Liver (tissue), 9 donors: ENCODE results near the gene SYT2. TPM values are rescaled to one million over a fixed set of nuclear protein-coding genes. Genes with fewer than 3 reads are reported as not detected.

Experiments used
- DNase-seq: peaks from one replicate; pipeline ENCODE4 v3.0.0-alpha.2; 2017; ENCODE audit warnings: low spot score
- H3K27ac ChIP-seq, 2 donors: one replicate each; pipeline ENCODE4 v1.7.0; 2013; ENCODE audit warnings: inconsistent platforms in 2 of 2, low read length in 2 of 2, control low read depth in 1 of 2, low read depth in 1 of 2, mild to moderate bottlenecking in 1 of 2
- H3K27me3 ChIP-seq, 4 donors: one replicate each; pipeline versions ENCODE4 v1.6.1 to v1.7.0; 2013; ENCODE audit warnings: low read length in 3 of 4, inconsistent platforms in 1 of 4, mild to moderate bottlenecking in 1 of 4, moderate library complexity in 1 of 4; ENCODE audit not compliant: control insufficient read depth in 4 of 4, insufficient read depth in 4 of 4
- H3K36me3 ChIP-seq, 4 donors: one replicate each; pipeline versions ENCODE4 v1.6.1 to v1.7.0; 2013; ENCODE audit warnings: low read length in 3 of 4, mild to moderate bottlenecking in 3 of 4, low read depth in 1 of 4, moderate library complexity in 1 of 4; ENCODE audit not compliant: control insufficient read depth in 4 of 4, insufficient read depth in 3 of 4
- H3K4me1 ChIP-seq, 4 donors: one replicate each; pipeline versions ENCODE4 v1.6.1 to v1.7.0; 2013; ENCODE audit warnings: low read length in 3 of 4, mild to moderate bottlenecking in 3 of 4, moderate library complexity in 1 of 4; ENCODE audit not compliant: control insufficient read depth in 4 of 4, insufficient read depth in 4 of 4
- H3K4me3 ChIP-seq, 3 donors: one replicate each; pipeline versions ENCODE4 v1.6.1 to v1.7.0; 2013; ENCODE audit warnings: low read length in 3 of 3, control low read depth in 1 of 3, low read depth in 1 of 3, mild to moderate bottlenecking in 1 of 3
- H3K9ac ChIP-seq, 2 donors: one replicate each; pipeline ENCODE4 v1.7.0; 2013; ENCODE audit warnings: low read length in 2 of 2, mild to moderate bottlenecking in 2 of 2, moderate library complexity in 2 of 2, control low read depth in 1 of 2, low read depth in 1 of 2
- H3K9me3 ChIP-seq, 4 donors: one replicate each; pipeline versions ENCODE4 v1.6.1 to v1.7.0; 2013; ENCODE audit warnings: low read length in 3 of 4; ENCODE audit not compliant: control insufficient read depth in 4 of 4
- CTCF ChIP-seq: fragments of 150-350 bp; IDR thresholded peaks from 2 replicates; pipeline ENCODE4 v1.5.1; 2017; ENCODE audit warnings: improper control_type of control experiment, low read depth, low read length; ENCODE audit not compliant: missing input control
- FOXA2 ChIP-seq: IDR thresholded peaks from 2 replicates; pipeline ENCODE4 v1.6.1; 2016; ENCODE audit warnings: antibody characterized with exemption
- GABPA ChIP-seq, 2 donors: IDR thresholded peaks in 1 of 2; conservative IDR thresholded peaks in 1 of 2; 2 replicates each; pipeline ENCODE4 v1.6.1; 2016; ENCODE audit warnings: antibody characterized with exemption in 2 of 2, mild to moderate bottlenecking in 1 of 2, moderate library complexity in 1 of 2
- HNF4G ChIP-seq: IDR thresholded peaks from 2 replicates; pipeline ENCODE4 v1.6.1; 2016; ENCODE audit warnings: antibody characterized with exemption
- JUND ChIP-seq, 2 donors: IDR thresholded peaks; 2 replicates each; pipeline ENCODE4 v1.6.1; 2016; ENCODE audit warnings: antibody characterized with exemption in 2 of 2
- MAX ChIP-seq: IDR thresholded peaks from 2 replicates; pipeline ENCODE4 v1.6.1; 2016; ENCODE audit warnings: antibody characterized with exemption
- RAD21 ChIP-seq, 2 donors: IDR thresholded peaks; 2 replicates each; pipeline ENCODE4 v1.6.1; 2016; ENCODE audit warnings: antibody characterized with exemption in 2 of 2, mild to moderate bottlenecking in 2 of 2
- RXRA ChIP-seq, 2 donors: IDR thresholded peaks; 2 replicates each; pipeline ENCODE4 v1.6.1; 2017 to 2018; ENCODE audit warnings: antibody characterized with exemption in 2 of 2, mild to moderate bottlenecking in 1 of 2
- SP1 ChIP-seq: IDR thresholded peaks from 2 replicates; pipeline ENCODE4 v1.6.1; 2018; ENCODE audit warnings: antibody characterized with exemption, mild to moderate bottlenecking
- TAF1 ChIP-seq: conservative IDR thresholded peaks from 2 replicates; pipeline ENCODE4 v1.6.1; 2016; ENCODE audit warnings: antibody characterized with exemption, mild to moderate bottlenecking
- YY1 ChIP-seq: IDR thresholded peaks from 2 replicates; pipeline ENCODE4 v1.6.1; 2016; ENCODE audit warnings: antibody characterized with exemption, mild to moderate bottlenecking
- ZBTB33 ChIP-seq: IDR thresholded peaks from 2 replicates; pipeline ENCODE4 v1.6.1; 2016; ENCODE audit warnings: antibody characterized with exemption
- WGBS: extraction: QIAGEN DNeasy Blood & Tissue Kit; methylation state at CpG from one replicate; pipeline ENCODE4 v1.1.7; 2013; 5-methylcytosine and 5-hydroxymethylcytosine counted together
- polyA plus RNA-seq, 2 donors: library from polyadenylated mRNA; stranded (reverse) in 1 of 2; unstranded in 1 of 2; fragments of 200-250 nt in 1 of 2; fragments of >200 nt in 1 of 2; fragmentation: Nextera tagmentation in 1 of 2; extraction: Ambion mirVana in 1 of 2; gene quantifications; one replicate each; pipeline versions ENCODE4 v1.2.1 to v1.2.3, GENCODE V29; 2013 to 2015
- total RNA-seq, 2 donors: library from RNA; depleted of rRNA; stranded (reverse); fragments of >200 nt; gene quantifications; one replicate each; pipeline ENCODE4 v1.2.3, GENCODE V29; 2014
- donor health status: healthy.
- donor health status: healthy.
- donor health status: healthy.
- donor health status: healthy.
- donor health status: healthy.

The SYT2 gene
- total and polyA plus RNA-seq, 4 donors = under 0.01 to 0.07 TPM; not detected in 2

- H3K4me3 ChIP-seq = no peak overlapping the region
- no peak overlapping the region for H3K27ac ChIP-seq
- 76% methylated on average over 6 of the region's 6 CpGs for WGBS
- H3K4me1 ChIP-seq = no peaks in the 10 kb centered on the region
- H3K36me3 ChIP-seq = no peaks in the 10 kb centered on the region
- no peak overlapping the region for H3K9ac ChIP-seq
- no peaks in the 10 kb centered on the region for H3K9me3 ChIP-seq
- TF ChIP-seq RAD21 (IDR thresholded peaks at IDR 0.05) (no peak), HNF4G (no peak), ZBTB33 (no peak), GABPA (IDR thresholded peaks at IDR 0.05 in 1 of 2, conservative IDR thresholded peaks at IDR 0.05 in 1 of 2) (no peak), MAX (no peak), FOXA2 (no peak), JUND (IDR thresholded peaks at IDR 0.05) (no peak), CTCF (no peak), RXRA (IDR thresholded peaks at IDR 0.05) (no peak), SP1 (no peak), TAF1 (no peak)
- no peak for DNase-seq
- peaks cover 0 to 5% (median 0%) of the 10 kb centered on the region in 4 donors for H3K27me3 ChIP-seq
Measured at GRCh38 chr1:202703191-202703590, 7.1 kb downstream of the SYT2 start.

GRCh38 chr1:202702088-202702487 is 8.2 kb downstream of the SYT2 start:
- Histone ChIP-seq H3K4me3 (no peak overlapping the region), H3K9me3 (no peaks in the 10 kb centered on the region), H3K27me3 (peaks cover 0 to 5% (median under 1%) of the 10 kb centered on the region in 4 donors), H3K9ac (no peak overlapping the region), H3K27ac (no peak overlapping the region), H3K36me3 (no peaks in the 10 kb centered on the region), H3K4me1 (no peaks in the 10 kb centered on the region)
- no peak for TF ChIP-seq JUND (IDR thresholded peaks at IDR 0.05)
- no peak for TF ChIP-seq GABPA (IDR thresholded peaks at IDR 0.05 in 1 of 2, conservative IDR thresholded peaks at IDR 0.05 in 1 of 2)
- no peak for DNase-seq
- 62% methylated on average over 5 of the region's 5 CpGs for WGBS

DNA sequence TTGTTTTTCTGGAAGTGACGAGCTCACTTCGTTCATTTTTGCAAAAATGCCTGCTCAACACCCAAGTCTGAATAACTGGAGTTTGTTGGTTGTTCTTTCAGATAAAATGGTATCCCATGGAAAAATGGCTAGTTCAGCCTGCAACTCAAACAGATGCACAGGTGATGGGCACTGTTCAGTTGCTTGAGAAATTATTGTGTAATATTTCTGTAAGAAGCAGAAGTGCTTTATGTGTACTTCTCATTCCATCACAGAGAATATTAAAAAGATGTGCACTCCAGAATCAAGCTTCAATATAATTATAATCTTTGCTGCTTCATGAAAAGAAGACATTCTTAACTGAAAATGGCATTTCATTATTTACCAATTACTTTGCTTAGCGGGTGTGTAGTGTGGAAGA is 9.1 kb downstream of the SYT2 start:
- Histone ChIP-seq H3K4me3 (no peak overlapping the region), H3K27me3 (peaks cover 0 to 5% (median under 1%) of the 10 kb centered on the region in 4 donors), H3K36me3 (no peaks in the 10 kb centered on the region), H3K27ac (no peak overlapping the region), H3K4me1 (no peaks in the 10 kb centered on the region), H3K9ac (no peak overlapping the region), H3K9me3 (no peaks in the 10 kb centered on the region)
- DNase-seq = no peak
- WGBS = 86% methylated on average over 3 of the region's 3 CpGs
- TF ChIP-seq YY1 (no peak), GABPA (IDR thresholded peaks at IDR 0.05 in 1 of 2, conservative IDR thresholded peaks at IDR 0.05 in 1 of 2) (no peak), RAD21 (IDR thresholded peaks at IDR 0.05) (no peak), RXRA (IDR thresholded peaks at IDR 0.05) (no peak), MAX (no peak)
